HT-29 (cell line): ENCODE data around the gene OPHN1. TPM values are rescaled to one million over a fixed set of nuclear protein-coding genes. Genes with fewer than 3 reads are reported as not detected.
A peak's percentile ranks its signal among the peaks of the same experiment; 100 is the strongest.
"Not testable (repeated sequence)": the region's sequence is repeated elsewhere in the genome, so short reads cannot be mapped to it uniquely, and the experiment has no call there.

Source experiments
- DNase-seq: peaks from one replicate; pipeline ENCODE4 v3.0.0-alpha.2; 2015; ENCODE audit warnings: low spot score
- total RNA-seq: library from RNA; depleted of rRNA; stranded (reverse); fragments of >200 nt; shearing (Covaris generic); gene quantifications from 2 replicates; pipeline ENCODE4 v1.2.3, GENCODE V29; 2014

Gene OPHN1
- total RNA-seq, 1 experiment from 2014 or later = 17.7 TPM

- no peak for DNase-seq
These were observed 69.3 kb downstream of the OPHN1 start for GRCh38 chrX:68363984-68364383.

- DNase-seq = no peak
These were observed 74.6 kb downstream of the OPHN1 start for GRCh38 chrX:68358679-68359078.

- peak; percentile 22 for DNase-seq
These were observed 77.7 kb downstream of the OPHN1 start for GRCh38 chrX:68355629-68355920.

GRCh38 chrX:68354879-68355628 lies 78.2 kb downstream of the OPHN1 start:
- DNase-seq = peak; percentile 23

- DNase-seq = no peak
These were observed 88.3 kb downstream of the OPHN1 start for GRCh38 chrX:68345025-68345424.

- DNase-seq = no peak
These were observed 89.7 kb downstream of the OPHN1 start for GRCh38 chrX:68343551-68343950.

GRCh38 chrX:68332201-68332731 lies 101.0 kb downstream of the OPHN1 start:
- DNase-seq = no peak

- not testable (repeated sequence) for DNase-seq
These were observed 106.5 kb downstream of the OPHN1 start for GRCh38 chrX:68326841-68327240.

GRCh38 chrX:68307769-68308168 lies 125.5 kb downstream of the OPHN1 start:
- peak; percentile 26 for DNase-seq

- no peak for DNase-seq
These were observed 128.7 kb downstream of the OPHN1 start for GRCh38 chrX:68304602-68305001.

- DNase-seq = no peak
These were observed 133.4 kb downstream of the OPHN1 start for GRCh38 chrX:68299898-68300297.

GRCh38 chrX:68292471-68292870 lies 140.8 kb downstream of the OPHN1 start:
- no peak for DNase-seq

- DNase-seq = no peak
These were observed 145.2 kb downstream of the OPHN1 start for GRCh38 chrX:68288127-68288526.

- no peak for DNase-seq
These were observed 145.9 kb downstream of the OPHN1 start for GRCh38 chrX:68287419-68287818.

GRCh38 chrX:68286980-68287379 lies 146.3 kb downstream of the OPHN1 start:
- DNase-seq = no peak

- DNase-seq = no peak
These were observed 147.2 kb downstream of the OPHN1 start for GRCh38 chrX:68286076-68286475.

- DNase-seq = no peak
These were observed 148.9 kb downstream of the OPHN1 start for GRCh38 chrX:68284281-68284904.

GRCh38 chrX:68273887-68274286 lies 159.4 kb downstream of the OPHN1 start:
- DNase-seq = no peak

GRCh38 chrX:68264793-68265192 lies 168.5 kb downstream of the OPHN1 start:
- DNase-seq = not testable (repeated sequence)

- no peak for DNase-seq
These were observed 172.1 kb downstream of the OPHN1 start for GRCh38 chrX:68261060-68261672.

GRCh38 chrX:68256990-68257389 lies 176.3 kb downstream of the OPHN1 start:
- DNase-seq = no peak

GRCh38 chrX:68254738-68255645 lies 178.3 kb downstream of the OPHN1 start:
- no peak for DNase-seq
